ENCODE data around the gene TRMT61B. TPM values are rescaled to one million over a fixed set of nuclear protein-coding genes. Genes with fewer than 3 reads are reported as not detected.

TRMT61B gene
- 10 to 100 TPM; 16.7 to 18.1 TPM for total RNA-seq

DNA sequence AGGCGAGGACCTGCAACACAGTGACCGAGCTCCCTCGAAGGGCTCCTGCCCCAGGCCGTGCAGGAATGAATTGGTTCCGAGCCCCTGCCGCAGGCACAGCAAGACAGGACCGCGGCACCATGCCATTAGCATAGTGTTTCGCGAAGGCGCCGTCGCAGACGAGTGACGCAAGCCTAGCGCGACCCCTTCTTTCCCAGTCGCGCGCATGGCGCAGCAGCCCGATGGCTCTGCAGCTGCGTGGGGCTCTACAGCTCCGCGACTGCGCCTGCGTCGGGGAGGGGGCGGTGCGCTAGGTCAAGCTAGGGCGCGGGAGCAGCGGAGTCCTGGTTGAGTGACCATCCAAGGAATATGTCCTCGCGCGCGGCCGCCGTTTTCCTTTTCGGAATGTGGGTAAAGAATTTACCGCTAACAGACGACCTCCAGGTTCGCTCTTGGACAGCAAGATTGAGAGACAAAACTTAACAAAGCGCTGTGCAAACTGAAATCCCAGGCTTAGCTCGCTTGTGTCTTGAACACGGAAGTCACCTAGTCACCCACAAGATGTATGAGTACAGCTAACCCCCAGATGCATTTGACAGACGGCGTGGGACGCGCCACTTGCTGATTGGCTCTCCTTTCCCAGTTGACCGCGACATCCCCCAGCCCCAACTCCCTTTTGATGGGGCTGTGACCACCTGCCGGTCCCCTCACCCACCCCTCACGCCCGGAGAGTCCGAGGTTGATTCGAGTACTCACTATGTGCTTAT, at the start of gene TRMT61B:
TSS of gene TRMT61B (minus strand) at position 164 of the 746 bp plus-strand sequence. CDS start at position 132, 32 bp downstream.
- intact Hi-C loops (cut with micrococcal nuclease) = loop anchor here (1.0 to 2.0 kb wide), 4 partner anchors 24 to 304 kb away; partner anchors contain the start of genes SPDYA and WDR43
- Mint-ChIP-seq H3K4me1 (ENCODE audit: low read depth) (peaks cover 29% of the 10 kb centered on the region), H3K9me3 (no peaks in the 10 kb centered on the region), H3K4me3 (peak within 1 kb of the TSS; percentile 93), H3K36me3 (peaks cover under 1% of the 10 kb centered on the region), H3K27ac (peak within 1 kb of the TSS; percentile 89), H3K27me3 (no peaks in the 10 kb centered on the region)
- peak; percentile 98 for DNase-seq
- CTCF ChIA-PET = interaction anchor here (1.2 to 1.9 kb wide), 5 partner anchors 26 to 303 kb away, joined by 3 to 10 read pairs (median 4); no protein-coding TSS in a partner anchor
- POLR2A ChIA-PET = interaction anchor here (0.7 to 3.1 kb wide), 9 partner anchors 10 to 246 kb away, joined by 3 to 37 read pairs (median 3); partner anchors contain the start of gene WDR43

DNA sequence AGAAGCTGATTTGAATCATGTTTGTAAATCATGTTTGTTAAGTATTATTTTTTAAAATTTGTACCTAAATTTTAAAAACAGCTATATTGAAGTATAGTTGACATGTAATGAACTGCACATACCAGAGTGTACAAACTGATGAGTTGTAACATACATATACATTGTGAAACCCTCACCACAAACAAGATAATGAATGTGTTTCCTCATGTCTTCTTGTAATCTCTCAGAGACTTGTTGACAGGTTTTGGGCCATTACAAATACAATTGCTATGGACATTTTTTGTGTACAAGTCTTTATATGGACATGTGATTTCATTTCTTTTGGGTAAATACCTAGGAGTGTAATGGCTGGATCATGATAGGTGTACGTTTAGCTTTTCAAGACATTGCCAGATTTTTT, 45.8 kb upstream of the TRMT61B start:
- POLR2A ChIA-PET = no interaction called here
- peaks cover 47% of the 10 kb centered on the region for H3K36me3 Mint-ChIP-seq
- H3K27ac Mint-ChIP-seq = peak overlapping the region; percentile 36
- H3K4me3 Mint-ChIP-seq = no peak overlapping the region
- CTCF ChIA-PET = no interaction called here
- peaks cover 3% of the 10 kb centered on the region for H3K4me1 Mint-ChIP-seq (ENCODE audit: low read depth)
- intact Hi-C loops (cut with micrococcal nuclease) = no loop called here
- H3K27me3 Mint-ChIP-seq = no peaks in the 10 kb centered on the region
- no peak for DNase-seq
- no peaks in the 10 kb centered on the region for H3K9me3 Mint-ChIP-seq

DNA sequence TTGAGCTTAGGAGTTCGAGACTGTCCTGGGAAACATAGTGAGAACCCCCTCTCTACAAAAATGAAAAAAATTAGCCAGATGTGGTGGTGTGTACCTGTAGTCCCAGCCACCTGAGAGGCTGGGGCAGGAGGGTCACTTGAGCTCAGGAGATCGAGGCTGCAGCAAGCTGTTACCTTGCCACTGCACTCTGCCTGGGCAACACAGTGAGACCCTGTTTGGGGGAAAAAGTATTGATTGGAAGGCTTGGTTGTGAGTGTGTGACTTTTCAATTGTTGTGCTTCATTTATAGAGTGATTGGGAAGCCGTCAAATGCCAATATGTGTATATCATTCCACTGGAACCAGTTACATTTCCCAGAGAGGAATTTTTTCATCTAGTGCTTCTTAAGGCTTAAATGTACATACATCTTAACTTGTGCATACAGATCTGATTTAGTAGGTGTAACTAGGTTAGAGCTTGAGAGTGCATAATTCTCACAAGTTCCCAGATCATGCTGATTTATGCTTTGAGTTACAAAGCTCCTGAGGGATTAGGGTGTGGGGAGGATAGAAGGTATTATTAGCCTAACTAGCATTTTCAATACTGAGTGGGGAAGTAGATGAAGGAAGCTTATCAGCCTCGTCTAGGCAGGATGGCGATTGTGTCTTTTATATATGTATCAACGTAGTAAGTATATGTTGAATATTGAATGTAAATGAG, 39.7 kb upstream of the TRMT61B start:
- no peak overlapping the region for H3K4me3 Mint-ChIP-seq
- H3K27ac Mint-ChIP-seq = no peak overlapping the region
- no peaks in the 10 kb centered on the region for H3K27me3 Mint-ChIP-seq
- POLR2A ChIA-PET = interaction anchor here (0.8 kb wide), 1 partner anchor 16 kb away, joined by 3 read pairs; the partner anchor contains the start of gene WDR43
- peaks cover 62% of the 10 kb centered on the region for H3K36me3 Mint-ChIP-seq
- DNase-seq = no peak
- no peaks in the 10 kb centered on the region for H3K9me3 Mint-ChIP-seq
- intact Hi-C loops (cut with micrococcal nuclease) = no loop called here
- H3K4me1 Mint-ChIP-seq (ENCODE audit: low read depth) = peaks cover 8% of the 10 kb centered on the region
- CTCF ChIA-PET = interaction anchor here (0.5 to 1.2 kb wide), 4 partner anchors 8 to 408 kb away, joined by 3 to 5 read pairs (median 3); no protein-coding TSS in a partner anchor

DNA sequence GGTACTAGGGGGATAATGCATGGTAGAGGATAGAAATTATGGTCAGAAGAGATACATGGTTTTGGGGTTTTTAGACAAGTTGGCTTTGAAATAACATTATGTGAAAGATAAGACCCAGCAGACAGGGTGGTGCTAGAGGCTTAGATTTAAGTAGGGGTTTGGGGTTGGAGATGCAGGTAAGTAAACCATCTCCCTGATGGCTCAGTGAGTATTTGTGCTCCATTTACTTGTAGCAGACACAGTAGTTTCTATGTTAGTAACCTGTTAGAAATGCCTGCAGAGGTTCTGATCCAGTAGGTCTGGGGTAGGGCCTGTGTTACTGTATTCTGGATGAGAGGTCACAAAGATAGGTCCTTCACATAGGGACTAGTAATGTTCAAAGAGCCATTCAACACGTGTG, 38.1 kb upstream of the TRMT61B start:
- Mint-ChIP-seq H3K27ac (no peak overlapping the region), H3K9me3 (no peaks in the 10 kb centered on the region), H3K4me3 (no peak overlapping the region), H3K36me3 (peaks cover 53% of the 10 kb centered on the region), H3K4me1 (ENCODE audit: low read depth) (peaks cover 18% of the 10 kb centered on the region), H3K27me3 (no peaks in the 10 kb centered on the region)
- ChIA-PET CTCF (interaction anchor here (0.6 kb wide), 1 partner anchor 347 kb away, joined by 4 read pairs; no protein-coding TSS in a partner anchor), POLR2A (interaction anchor here (0.7 kb wide), 1 partner anchor 102 kb away, joined by 4 read pairs; no protein-coding TSS in a partner anchor)
- intact Hi-C loops (cut with micrococcal nuclease) = no loop called here
- no peak for DNase-seq

DNA sequence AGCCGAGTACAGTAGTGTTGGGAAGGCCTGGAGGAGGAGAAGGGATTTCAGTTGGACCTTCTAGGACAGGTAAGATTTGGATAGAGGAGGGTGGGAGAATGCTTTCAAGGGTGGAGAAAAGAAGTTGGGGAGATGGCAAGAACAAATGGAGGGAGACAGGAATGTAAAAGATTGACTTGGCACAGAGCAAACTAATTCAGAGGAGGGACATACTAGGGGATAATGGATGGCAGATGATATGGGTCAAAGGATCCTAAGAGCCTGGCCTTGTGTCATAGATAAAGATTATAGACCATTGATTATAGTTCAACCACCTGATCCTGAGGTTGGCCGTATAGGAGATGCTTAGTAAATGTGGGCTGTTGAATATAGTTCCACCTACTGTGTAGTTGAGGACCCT, 36.7 kb upstream of the TRMT61B start:
- POLR2A ChIA-PET = no interaction called here
- Mint-ChIP-seq H3K27me3 (no peaks in the 10 kb centered on the region), H3K9me3 (no peaks in the 10 kb centered on the region), H3K4me1 (ENCODE audit: low read depth) (peaks cover 19% of the 10 kb centered on the region), H3K27ac (no peak overlapping the region), H3K4me3 (no peak overlapping the region), H3K36me3 (peaks cover 53% of the 10 kb centered on the region)
- CTCF ChIA-PET = no interaction called here
- intact Hi-C loops (cut with micrococcal nuclease) = no loop called here
- no peak for DNase-seq

DNA sequence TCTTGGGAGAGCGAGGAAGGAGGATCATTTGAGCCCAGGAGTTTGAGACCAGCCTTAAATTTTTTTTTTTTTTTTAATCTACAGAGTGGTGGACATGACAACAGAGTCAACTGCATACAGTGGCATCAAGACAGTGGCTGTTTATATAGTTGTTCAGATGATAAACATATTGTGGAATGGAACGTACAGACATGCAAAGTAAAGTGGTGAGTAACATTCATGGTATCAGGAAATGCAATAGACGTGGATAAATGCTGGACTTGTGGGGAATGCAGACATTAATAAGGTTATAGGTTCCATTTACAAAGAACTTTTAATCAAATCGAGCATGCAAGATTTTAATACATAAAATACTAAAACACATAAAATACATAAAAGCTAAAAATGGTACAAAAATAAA, 36.3 kb upstream of the TRMT61B start:
- Mint-ChIP-seq H3K9me3 (no peaks in the 10 kb centered on the region), H3K27ac (no peak overlapping the region), H3K27me3 (no peaks in the 10 kb centered on the region), H3K4me3 (no peak overlapping the region), H3K4me1 (ENCODE audit: low read depth) (peaks cover 24% of the 10 kb centered on the region), H3K36me3 (peaks cover 53% of the 10 kb centered on the region)
- CTCF ChIA-PET = interaction anchor here (0.6 kb wide), 1 partner anchor 32 kb away, joined by 4 read pairs; no protein-coding TSS in a partner anchor
- no peak for DNase-seq
- POLR2A ChIA-PET = no interaction called here
- intact Hi-C loops (cut with micrococcal nuclease) = no loop called here

DNA sequence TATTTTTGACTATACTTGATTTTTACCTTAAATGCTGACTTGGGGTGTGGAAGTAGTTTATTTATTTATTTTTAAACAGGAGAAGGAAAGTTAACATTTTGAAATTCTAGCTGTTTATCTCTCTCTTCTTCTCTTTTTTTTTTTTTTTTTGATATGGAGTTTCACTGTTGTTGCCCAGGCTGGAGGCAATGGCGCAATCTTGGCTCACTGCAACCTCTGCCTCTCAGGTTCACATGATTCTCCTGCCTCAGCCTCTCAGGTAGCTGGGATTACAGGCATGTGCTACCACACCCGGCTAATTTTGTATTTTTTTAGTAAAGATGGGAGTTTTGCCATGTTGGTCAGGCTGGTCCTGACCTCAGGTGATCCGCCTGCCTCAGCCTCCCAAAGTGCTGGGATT, 35.4 kb upstream of the TRMT61B start:
- intact Hi-C loops (cut with micrococcal nuclease) = no loop called here
- H3K27me3 Mint-ChIP-seq = no peaks in the 10 kb centered on the region
- H3K4me3 Mint-ChIP-seq = no peak overlapping the region
- POLR2A ChIA-PET = interaction anchor here (1.1 kb wide), 1 partner anchor 10 kb away, joined by 8 read pairs; the partner anchor contains the start of gene WDR43
- H3K27ac Mint-ChIP-seq = peak overlapping the region; percentile 5
- peaks cover 54% of the 10 kb centered on the region for H3K36me3 Mint-ChIP-seq
- no peak for DNase-seq
- peaks cover 31% of the 10 kb centered on the region for H3K4me1 Mint-ChIP-seq (ENCODE audit: low read depth)
- CTCF ChIA-PET = interaction anchor here (0.6 to 1.6 kb wide), 2 partner anchors 10 to 33 kb away, joined by 4 read pairs; no protein-coding TSS in a partner anchor
- H3K9me3 Mint-ChIP-seq = no peaks in the 10 kb centered on the region

DNA sequence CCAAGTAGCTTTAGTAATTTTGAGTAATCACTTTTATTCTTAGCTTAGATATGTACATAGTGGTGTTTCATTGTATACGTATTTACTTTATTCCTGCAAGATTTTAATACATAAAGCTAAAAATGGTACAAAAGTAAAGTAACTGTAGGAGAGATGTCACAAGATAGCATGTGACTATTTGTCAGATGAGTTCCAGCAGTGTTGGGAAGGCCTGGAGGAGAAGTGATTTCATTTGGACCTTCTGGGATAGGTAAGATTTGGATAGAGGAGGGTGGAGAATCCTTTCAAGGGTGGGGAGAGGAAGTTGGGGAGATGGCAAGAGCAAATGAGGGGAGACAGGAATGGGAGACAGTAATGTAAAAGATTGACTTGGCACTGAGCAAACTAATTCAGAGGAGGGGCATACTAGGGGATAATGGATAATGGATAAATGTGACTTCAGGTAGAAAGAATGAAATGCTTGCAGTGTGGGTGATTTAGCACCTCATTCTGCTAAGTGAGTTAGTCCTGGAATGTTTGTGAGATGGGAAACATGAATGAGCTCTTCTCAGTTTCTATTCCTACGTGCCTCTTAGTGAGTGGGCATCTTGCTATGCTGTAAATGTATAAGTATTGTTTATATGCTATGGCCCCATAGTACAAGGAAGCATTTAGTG, 34.8 kb upstream of the TRMT61B start:
- Mint-ChIP-seq H3K27ac (peak overlapping the region; percentile 5), H3K4me1 (ENCODE audit: low read depth) (peaks cover 36% of the 10 kb centered on the region), H3K36me3 (peaks cover 50% of the 10 kb centered on the region), H3K9me3 (no peaks in the 10 kb centered on the region), H3K27me3 (no peaks in the 10 kb centered on the region), H3K4me3 (no peak overlapping the region)
- CTCF ChIA-PET = interaction anchor here (1.1 to 1.6 kb wide), 3 partner anchors 9 to 84 kb away, joined by 3 to 4 read pairs (median 4); no protein-coding TSS in a partner anchor
- POLR2A ChIA-PET = interaction anchor here (1.1 kb wide), 1 partner anchor 10 kb away, joined by 8 read pairs; the partner anchor contains the start of gene WDR43
- DNase-seq = no peak
- intact Hi-C loops (cut with micrococcal nuclease) = no loop called here

DNA sequence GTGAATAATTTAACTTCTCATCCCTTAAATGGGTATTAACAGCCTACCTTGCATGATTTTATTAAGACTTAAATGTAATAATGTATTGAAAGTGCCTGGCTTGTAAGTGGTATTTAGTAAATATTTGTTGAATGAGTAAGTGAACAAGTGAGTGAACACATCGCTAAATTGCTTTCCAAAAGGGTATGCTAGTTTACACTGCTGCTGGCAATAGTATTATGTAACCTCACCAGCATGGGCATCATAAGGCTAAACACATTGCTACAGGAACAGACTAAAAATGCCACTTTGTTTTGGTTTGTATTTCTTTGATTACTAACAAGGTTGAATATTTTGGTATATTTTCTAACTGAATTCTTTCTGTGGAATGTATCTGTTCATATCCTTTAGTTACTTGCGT, 34.2 kb upstream of the TRMT61B start:
- no peak overlapping the region for H3K4me3 Mint-ChIP-seq
- no peaks in the 10 kb centered on the region for H3K27me3 Mint-ChIP-seq
- H3K36me3 Mint-ChIP-seq = peaks cover 44% of the 10 kb centered on the region
- H3K9me3 Mint-ChIP-seq = no peaks in the 10 kb centered on the region
- intact Hi-C loops (cut with micrococcal nuclease) = no loop called here
- ChIA-PET CTCF (interaction anchor here (1.1 to 1.6 kb wide), 3 partner anchors 9 to 84 kb away, joined by 3 to 4 read pairs (median 4); no protein-coding TSS in a partner anchor), POLR2A (interaction anchor here (1.8 kb wide), 1 partner anchor 9 kb away, joined by 10 read pairs; the partner anchor contains the start of gene WDR43)
- DNase-seq = no peak
- H3K4me1 Mint-ChIP-seq (ENCODE audit: low read depth) = peaks cover 42% of the 10 kb centered on the region
- H3K27ac Mint-ChIP-seq = no peak overlapping the region

DNA sequence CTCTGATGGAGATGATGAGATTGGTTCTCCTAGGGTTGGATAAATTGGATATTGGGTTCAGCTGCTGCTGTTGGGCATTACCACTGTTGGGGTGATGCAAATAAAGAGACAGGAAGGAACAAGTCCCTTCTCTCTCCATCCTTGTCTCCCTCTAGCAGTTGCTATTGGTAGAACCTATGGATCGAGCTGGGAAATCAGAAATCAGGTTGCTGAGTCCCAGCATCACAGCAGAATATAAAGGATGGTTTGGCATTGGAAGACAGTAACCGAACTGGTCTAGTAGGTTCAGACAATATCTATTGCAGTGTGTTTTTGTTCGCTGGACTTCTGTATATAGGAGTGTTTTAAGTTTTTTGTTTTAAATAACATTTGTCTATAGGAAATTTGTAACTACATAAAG, 32.5 kb upstream of the TRMT61B start:
- Mint-ChIP-seq H3K36me3 (peaks cover 34% of the 10 kb centered on the region), H3K9me3 (no peaks in the 10 kb centered on the region), H3K27me3 (no peaks in the 10 kb centered on the region), H3K27ac (no peak overlapping the region), H3K4me3 (no peak overlapping the region), H3K4me1 (ENCODE audit: low read depth) (peaks cover 58% of the 10 kb centered on the region)
- POLR2A ChIA-PET = no interaction called here
- intact Hi-C loops (cut with micrococcal nuclease) = no loop called here
- DNase-seq = no peak
- CTCF ChIA-PET = interaction anchor here (1.3 kb wide), 1 partner anchor 8 kb away, joined by 5 read pairs; no protein-coding TSS in a partner anchor

DNA sequence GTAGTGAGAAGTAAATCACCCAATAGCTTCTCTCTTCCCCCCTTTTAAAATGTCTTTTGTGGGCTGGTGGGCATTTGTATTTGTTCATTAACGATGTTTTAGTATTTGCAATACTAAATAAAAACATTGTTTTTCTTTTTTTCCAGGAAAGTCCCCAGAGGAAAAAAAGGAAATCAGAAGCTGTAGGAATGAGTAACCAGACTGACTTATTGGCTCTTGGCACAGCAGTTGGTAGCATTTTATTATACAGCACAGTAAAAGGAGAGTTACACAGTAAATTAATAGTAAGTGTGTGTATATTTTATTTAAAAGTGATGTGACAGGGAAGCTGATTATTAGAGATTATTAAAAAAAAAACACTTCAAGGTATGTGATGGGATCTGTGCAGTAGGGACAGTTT, 31.7 kb upstream of the TRMT61B start:
- intact Hi-C loops (cut with micrococcal nuclease) = no loop called here
- peaks cover 65% of the 10 kb centered on the region for H3K4me1 Mint-ChIP-seq (ENCODE audit: low read depth)

More for the DNA sequence above, 31.7 kb upstream of the TRMT61B start:
- Mint-ChIP-seq H3K36me3 (peaks cover 30% of the 10 kb centered on the region), H3K9me3 (no peaks in the 10 kb centered on the region), H3K4me3 (no peak overlapping the region), H3K27ac (no peak overlapping the region), H3K27me3 (no peaks in the 10 kb centered on the region)
- POLR2A ChIA-PET = no interaction called here
- DNase-seq = no peak
- CTCF ChIA-PET = interaction anchor here (1.3 to 1.7 kb wide), 2 partner anchors 9 to 81 kb away, joined by 4 to 5 read pairs; no protein-coding TSS in a partner anchor

Measured in activated CD4-positive, alpha-beta memory T cell treated with anti-CD3 and anti-CD28 coated beads for 36 hours (primary cell).